Mononuclear cell (primary cell): Measurements from ENCODE around the gene TACC2. TPM values are rescaled to one million over a fixed set of nuclear protein-coding genes. Genes with fewer than 3 reads are reported as not detected.
"Not testable (repeated sequence)": the region's sequence is repeated elsewhere in the genome, so short reads cannot be mapped to it uniquely, and the experiment has no call there.

Experiments used
- H3K27me3 ChIP-seq: 2 replicates; pipeline ENCODE4 v1.6.0; 2011; ENCODE audit warnings: low read length, control low read depth; ENCODE audit not compliant: insufficient read depth
- H3K4me1 ChIP-seq: 2 replicates; pipeline ENCODE4 v1.5.1; 2011; ENCODE audit warnings: mild to moderate bottlenecking, low read length, control low read depth; ENCODE audit not compliant: insufficient read depth
- H3K4me3 ChIP-seq: 2 replicates; pipeline ENCODE4 v1.5.1; 2011; ENCODE audit warnings: mild to moderate bottlenecking, low read length, moderate library complexity
- H3K9me3 ChIP-seq: 2 replicates; pipeline ENCODE4 v1.5.1; 2011; ENCODE audit warnings: low read depth, mild to moderate bottlenecking, control low read depth, low read length
- total RNA-seq: library from RNA; depleted of rRNA; stranded (reverse); fragments of >200 nt; gene quantifications from one replicate; pipeline ENCODE4 v1.2.3, GENCODE V29; 2012

The TACC2 gene
- total RNA-seq, 1 donor = not detected

DNA sequence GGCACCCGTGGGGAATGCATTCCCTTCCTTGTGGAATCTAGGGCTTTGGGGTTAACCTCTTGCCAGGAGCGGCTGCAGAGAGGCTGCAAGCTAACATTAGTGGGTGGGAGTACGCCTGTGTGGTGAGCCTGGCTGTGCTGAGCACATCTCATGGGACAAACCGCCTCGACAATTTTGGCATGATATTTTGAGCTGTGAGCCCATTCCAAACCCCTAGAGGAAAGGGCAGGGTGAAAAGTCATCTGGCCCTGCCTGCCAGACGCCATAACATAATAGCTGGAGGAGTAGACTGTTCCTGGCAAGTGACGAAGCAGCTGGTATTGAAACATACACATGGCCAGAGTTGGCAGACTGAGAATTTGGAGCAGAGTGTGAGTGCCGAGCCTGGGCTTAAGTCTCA is 110.0 kb downstream of the TACC2 start:
- no peaks in the 10 kb centered on the region for H3K9me3 ChIP-seq
- H3K27me3 ChIP-seq = no peaks in the 10 kb centered on the region
- no peaks in the 10 kb centered on the region for H3K4me1 ChIP-seq
- no peak overlapping the region for H3K4me3 ChIP-seq

DNA sequence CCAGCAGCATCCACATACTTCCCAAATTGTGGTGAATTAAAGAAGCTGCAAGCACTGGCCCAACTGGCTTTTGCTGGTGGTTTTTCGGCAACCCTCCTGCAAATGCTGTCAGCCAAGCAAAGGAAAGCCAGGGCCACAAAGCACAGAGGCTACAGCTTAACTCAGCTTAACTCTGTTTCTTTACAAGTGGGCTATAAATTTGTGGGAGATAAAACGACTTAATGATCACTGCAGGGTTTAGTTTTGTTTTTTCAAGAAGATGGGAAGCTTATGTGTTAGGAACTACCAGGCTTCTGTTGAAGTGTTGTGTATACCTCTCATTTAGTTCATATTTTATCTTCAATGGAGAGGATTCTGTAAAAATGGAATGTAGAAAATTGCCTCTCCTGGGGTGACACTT is 110.6 kb downstream of the TACC2 start:
- Histone ChIP-seq H3K4me3 (no peak overlapping the region), H3K9me3 (no peaks in the 10 kb centered on the region), H3K4me1 (no peaks in the 10 kb centered on the region), H3K27me3 (no peaks in the 10 kb centered on the region)

DNA sequence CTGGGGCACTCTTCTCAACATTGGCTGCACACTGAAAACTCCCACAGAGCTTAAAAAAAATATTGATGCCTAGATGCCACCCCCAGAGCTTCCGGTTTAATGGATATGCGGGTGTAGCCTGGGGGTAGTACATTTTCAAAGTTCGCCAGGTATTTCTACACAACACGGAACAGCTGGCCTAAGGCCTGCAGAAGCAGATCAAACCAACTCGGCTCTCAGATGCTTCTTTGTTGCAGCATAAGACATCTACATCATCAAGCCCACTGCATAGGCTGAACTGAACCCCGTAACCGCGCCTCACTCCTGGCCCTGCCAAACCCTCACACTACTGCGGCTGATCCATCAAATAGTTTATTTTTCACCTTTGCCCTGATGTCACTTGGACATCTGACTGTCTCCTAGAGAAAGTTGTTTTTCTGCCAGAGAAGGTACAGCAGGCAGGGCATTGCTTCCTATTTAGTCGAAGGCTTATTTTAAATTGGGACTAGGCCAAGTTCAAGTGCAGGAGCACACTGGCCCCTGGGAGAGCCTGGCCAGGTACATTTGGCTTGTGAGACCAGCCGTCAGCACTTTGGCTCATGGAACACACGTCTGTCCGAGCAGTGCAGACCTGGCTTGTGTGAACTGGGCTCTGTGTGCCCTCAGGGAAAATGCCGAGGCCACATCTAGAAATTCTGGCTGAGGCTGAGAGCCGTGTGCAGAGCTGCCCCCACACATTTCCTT is 113.3 kb downstream of the TACC2 start:
- no peaks in the 10 kb centered on the region for H3K27me3 ChIP-seq

GRCh38 chr10:122102869-122103525 is 114.0 kb downstream of the TACC2 start:
- H3K4me3 ChIP-seq = no peak overlapping the region
- H3K4me1 ChIP-seq = no peaks in the 10 kb centered on the region
- no peaks in the 10 kb centered on the region for H3K27me3 ChIP-seq
- no peaks in the 10 kb centered on the region for H3K9me3 ChIP-seq

More for the DNA sequence above, 113.3 kb downstream of the TACC2 start:
- no peak overlapping the region for H3K4me3 ChIP-seq
- no peaks in the 10 kb centered on the region for H3K9me3 ChIP-seq
- H3K4me1 ChIP-seq = no peaks in the 10 kb centered on the region

- no peak overlapping the region for H3K4me3 ChIP-seq
- no peaks in the 10 kb centered on the region for H3K9me3 ChIP-seq
- no peaks in the 10 kb centered on the region for H3K27me3 ChIP-seq
- H3K4me1 ChIP-seq = no peaks in the 10 kb centered on the region
Measured at GRCh38 chr10:122103592-122103991, 114.6 kb downstream of the TACC2 start.

DNA sequence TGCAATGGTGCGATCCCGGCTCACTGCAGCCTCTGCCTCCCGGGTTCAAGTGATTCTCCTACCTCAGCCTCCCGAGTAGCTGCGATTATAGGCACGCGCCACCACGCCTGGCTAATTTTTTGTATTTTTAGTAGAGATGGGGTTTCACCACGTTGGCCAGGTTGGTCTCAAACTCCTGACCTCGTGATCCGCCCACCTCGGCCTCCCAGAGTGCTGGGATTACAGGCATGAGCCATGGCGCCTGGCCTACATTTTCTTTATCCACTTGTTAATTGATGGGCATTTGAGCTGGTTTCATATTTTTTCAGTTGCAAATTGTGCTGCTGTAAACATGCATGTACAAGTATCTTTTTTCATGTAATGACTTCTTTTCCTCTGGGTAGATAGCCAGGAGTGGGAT is 119.8 kb downstream of the TACC2 start:
- not testable (repeated sequence) for H3K9me3 ChIP-seq, H3K4me1 ChIP-seq, H3K4me3 ChIP-seq
- peaks cover 31% of the 10 kb centered on the region for H3K27me3 ChIP-seq

DNA sequence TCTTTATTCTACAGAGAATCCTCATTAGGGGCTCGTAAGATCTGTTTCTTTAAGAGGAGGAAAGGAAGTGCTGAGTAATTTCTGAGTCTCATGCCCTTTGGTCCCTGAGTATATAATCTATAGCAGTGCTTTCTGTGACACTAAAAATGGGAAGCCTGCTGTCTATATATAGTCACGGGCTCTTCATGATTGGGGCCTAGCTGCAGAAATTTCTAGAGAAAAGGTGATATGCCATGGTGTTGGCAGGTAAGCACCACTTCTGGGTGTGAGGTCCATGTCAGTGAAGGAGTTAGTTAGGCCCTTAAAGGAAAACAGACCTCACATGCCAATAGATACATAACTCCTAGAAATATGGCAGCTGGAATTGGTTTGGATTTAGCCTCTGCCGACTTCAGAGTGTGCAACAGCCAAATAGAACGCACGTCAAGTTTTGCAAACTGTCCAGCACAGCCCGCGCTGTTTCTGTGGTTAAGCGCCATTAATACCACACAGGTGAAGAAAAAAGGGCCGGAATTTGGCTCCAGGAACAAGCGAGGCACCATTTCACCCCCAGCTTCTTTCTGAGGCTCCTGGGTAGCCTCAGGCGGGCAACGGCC is 123.2 kb downstream of the TACC2 start:
- Histone ChIP-seq H3K4me1 (no peaks in the 10 kb centered on the region), H3K4me3 (no peak overlapping the region), H3K27me3 (peaks cover 54% of the 10 kb centered on the region), H3K9me3 (no peaks in the 10 kb centered on the region)

DNA sequence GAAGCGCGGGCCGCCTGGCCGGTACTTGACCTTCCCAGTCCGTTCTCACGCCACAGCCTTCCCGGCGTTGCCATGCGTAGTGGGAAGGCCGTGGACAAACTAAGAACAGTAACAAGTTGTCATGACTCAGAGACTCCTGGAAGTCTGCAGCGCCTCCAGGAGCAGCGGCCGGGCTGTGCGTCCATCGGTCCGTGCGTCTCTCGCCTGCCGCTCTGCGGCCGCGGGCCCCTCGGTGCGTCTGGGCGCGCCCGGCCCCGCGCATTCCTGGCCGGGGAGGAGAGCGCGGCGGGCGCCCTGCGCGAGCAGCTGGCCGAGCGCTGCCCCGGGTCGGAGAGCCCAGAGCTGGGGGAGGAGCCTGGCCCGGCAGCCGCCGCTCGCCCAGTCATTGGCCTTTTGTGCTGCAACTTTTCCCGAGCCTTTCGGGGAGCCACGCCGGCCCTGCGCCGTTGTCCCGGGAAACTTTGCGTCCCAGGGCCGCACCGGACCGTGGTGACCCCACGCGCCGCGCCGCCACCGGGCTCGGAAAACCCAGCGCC is 123.7 kb downstream of the TACC2 start:
- Histone ChIP-seq H3K27me3 (peaks cover 54% of the 10 kb centered on the region), H3K4me1 (no peaks in the 10 kb centered on the region)

GRCh38 chr10:122113161-122113944 is 124.4 kb downstream of the TACC2 start:
- Histone ChIP-seq H3K27me3 (peaks cover 54% of the 10 kb centered on the region), H3K9me3 (no peaks in the 10 kb centered on the region), H3K4me1 (no peaks in the 10 kb centered on the region), H3K4me3 (no peak overlapping the region)

More for the DNA sequence above, 123.7 kb downstream of the TACC2 start:
- Histone ChIP-seq H3K9me3 (no peaks in the 10 kb centered on the region), H3K4me3 (no peak overlapping the region)

- H3K4me1 ChIP-seq = no peaks in the 10 kb centered on the region
- peaks cover 54% of the 10 kb centered on the region for H3K27me3 ChIP-seq
- H3K9me3 ChIP-seq = no peaks in the 10 kb centered on the region
- no peak overlapping the region for H3K4me3 ChIP-seq
Measured at GRCh38 chr10:122113945-122114747, 125.2 kb downstream of the TACC2 start.

- Histone ChIP-seq H3K27me3 (peaks cover 47% of the 10 kb centered on the region), H3K4me1 (no peaks in the 10 kb centered on the region), H3K9me3 (no peaks in the 10 kb centered on the region), H3K4me3 (no peak overlapping the region)
Measured at GRCh38 chr10:122115874-122116273, 126.9 kb downstream of the TACC2 start.

GRCh38 chr10:122116331-122116730 is 127.4 kb downstream of the TACC2 start:
- no peaks in the 10 kb centered on the region for H3K4me1 ChIP-seq
- H3K4me3 ChIP-seq = no peak overlapping the region
- no peaks in the 10 kb centered on the region for H3K9me3 ChIP-seq
- peaks cover 42% of the 10 kb centered on the region for H3K27me3 ChIP-seq

DNA sequence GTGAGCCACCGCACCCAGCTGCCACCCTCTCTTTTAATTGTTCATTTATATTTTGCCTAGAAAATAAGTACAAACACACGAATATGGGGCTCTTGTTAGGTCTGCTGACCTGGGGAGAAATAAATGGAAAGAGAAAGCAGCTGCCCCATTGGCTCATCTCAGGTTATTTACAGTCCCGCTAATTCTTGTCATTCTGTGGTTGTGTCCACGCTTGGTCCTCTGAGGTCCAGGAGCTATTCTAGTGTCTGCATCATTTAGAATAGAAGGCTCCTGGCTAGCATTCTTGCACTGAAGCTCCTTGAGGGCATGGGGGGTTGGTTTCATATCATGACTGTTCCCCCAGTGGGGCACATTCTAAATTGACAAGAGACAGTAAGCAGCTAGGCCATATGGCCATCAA is 128.5 kb downstream of the TACC2 start:
- Histone ChIP-seq H3K4me3 (no peak overlapping the region), H3K27me3 (peaks cover 33% of the 10 kb centered on the region), H3K4me1 (no peaks in the 10 kb centered on the region), H3K9me3 (no peaks in the 10 kb centered on the region)

DNA sequence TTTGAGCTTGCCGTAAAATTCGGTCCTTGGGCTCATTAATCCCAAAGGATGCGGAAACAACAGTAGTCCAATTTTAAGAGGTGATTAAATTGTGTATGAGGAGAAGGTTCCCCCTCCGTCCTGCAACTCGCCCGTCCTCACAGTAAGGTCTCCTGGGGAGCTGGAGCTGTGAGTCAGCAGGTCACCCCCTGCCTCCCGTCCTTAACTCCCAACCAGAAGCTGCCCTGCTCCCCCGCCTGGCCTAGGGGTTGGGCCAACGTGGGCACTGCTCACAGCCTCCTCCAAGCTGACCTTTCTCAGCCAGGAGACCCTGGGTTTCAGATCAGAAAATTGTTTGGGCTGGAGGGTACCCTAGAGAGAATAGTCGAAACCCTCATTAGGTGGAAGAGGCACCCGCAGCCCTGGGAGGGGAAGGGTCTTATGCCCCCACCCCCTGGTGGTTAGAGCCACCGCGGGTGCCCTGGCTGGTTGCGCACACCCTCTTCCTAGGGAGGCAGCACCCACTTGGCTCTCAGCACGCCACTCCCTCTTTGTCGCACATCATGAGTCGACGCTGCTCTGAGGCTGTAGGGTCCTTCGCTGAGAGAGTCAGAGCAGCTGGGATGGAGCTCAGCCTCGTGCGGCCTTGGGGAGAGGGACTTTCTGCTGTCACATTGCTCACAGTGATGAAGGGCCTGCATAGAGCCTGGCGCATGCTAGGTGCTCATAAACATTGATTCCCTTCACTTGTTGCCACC is 131.2 kb downstream of the TACC2 start:
- no peak overlapping the region for H3K4me3 ChIP-seq
- no peaks in the 10 kb centered on the region for H3K4me1 ChIP-seq
- H3K9me3 ChIP-seq = no peaks in the 10 kb centered on the region
- peaks cover 10% of the 10 kb centered on the region for H3K27me3 ChIP-seq
